Effector memory CD4-positive, alpha-beta T cell (primary cell): Measurements from ENCODE around the gene SVIL.
"Not testable (repeated sequence)": the region's sequence is repeated elsewhere in the genome, so short reads cannot be mapped to it uniquely, and the experiment has no call there.

Source experiments
- DNase-seq, 3 donors: peaks; one replicate each; pipeline ENCODE4 v3.0.0-alpha.2; 2020
- H3K27ac ChIP-seq: 2 replicates; pipeline ENCODE4 v1.7.0; 2013; ENCODE audit warnings: mild to moderate bottlenecking, low read length, moderate library complexity; ENCODE audit not compliant: insufficient read depth, poor library complexity, severe bottlenecking
- H3K27me3 ChIP-seq: replicated peaks from 2 replicates; pipeline ENCODE4 v1.7.0; 2013; ENCODE audit warnings: mild to moderate bottlenecking, low read length; ENCODE audit not compliant: insufficient read depth, control insufficient read depth, poor library complexity, severe bottlenecking
- H3K36me3 ChIP-seq: 2 replicates; pipeline ENCODE4 v1.7.0; 2013; ENCODE audit warnings: mild to moderate bottlenecking, low read length, moderate library complexity; ENCODE audit not compliant: control insufficient read depth, insufficient read depth
- H3K4me1 ChIP-seq: 2 replicates; pipeline ENCODE4 v1.7.0; 2013; ENCODE audit warnings: low read length, mild to moderate bottlenecking; ENCODE audit not compliant: control insufficient read depth, insufficient read depth, poor library complexity, severe bottlenecking
- H3K4me3 ChIP-seq: 2 replicates; pipeline ENCODE4 v1.7.0; 2013; ENCODE audit warnings: low read length, low read depth, mild to moderate bottlenecking; ENCODE audit not compliant: insufficient read depth, poor library complexity, severe bottlenecking
- H3K9me3 ChIP-seq: 2 replicates; pipeline ENCODE4 v1.7.0; 2013; ENCODE audit warnings: mild to moderate bottlenecking, low read length, moderate library complexity; ENCODE audit not compliant: control insufficient read depth

Gene SVIL

GRCh38 chr10:29624357-29624756 lies 10.4 kb downstream of the SVIL start:
- H3K27ac ChIP-seq, H3K4me1 ChIP-seq, H3K27me3 ChIP-seq, H3K9me3 ChIP-seq, DNase-seq, H3K36me3 ChIP-seq, H3K4me3 ChIP-seq: not testable (repeated sequence)

- DNase-seq, result no peak
- Histone ChIP-seq H3K36me3 (no peaks in the 10 kb centered on the region), H3K27ac (no peak overlapping the region), H3K4me3 (no peak overlapping the region), H3K27me3 (no peaks in the 10 kb centered on the region), H3K9me3 (no peaks in the 10 kb centered on the region), H3K4me1 (peaks cover 2% of the 10 kb centered on the region)
Observed at GRCh38 chr10:29623797-29624196, 11.0 kb downstream of the SVIL start.

DNA sequence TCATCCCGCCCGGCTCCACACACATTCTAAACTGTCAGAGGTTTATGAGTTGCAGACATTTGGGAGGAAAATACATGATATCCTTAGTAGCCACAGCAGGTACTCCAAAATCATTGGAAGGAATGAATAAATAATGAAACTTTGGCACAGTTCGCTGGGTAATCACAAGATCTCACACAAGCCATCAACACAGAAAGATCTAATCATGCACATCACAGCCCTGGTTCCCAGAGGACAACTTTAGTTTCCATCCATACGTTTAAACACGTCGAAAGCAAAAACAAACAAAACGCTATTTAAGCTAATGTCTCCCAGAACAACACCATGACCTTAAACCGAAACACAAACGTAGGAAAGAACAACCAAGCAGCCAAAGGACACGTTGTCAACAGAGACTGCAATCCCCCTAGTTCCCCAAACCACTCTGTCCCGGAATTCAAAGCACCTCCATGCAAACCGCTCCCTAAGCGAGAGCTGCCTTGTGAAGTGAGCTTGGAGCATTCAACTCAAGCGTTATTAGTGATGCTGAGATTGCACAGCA lies 12.3 kb downstream of the SVIL start:
- H3K27me3 ChIP-seq, result no peaks in the 10 kb centered on the region
- no peaks in the 10 kb centered on the region for H3K9me3 ChIP-seq
- no peaks in the 10 kb centered on the region for H3K36me3 ChIP-seq
- H3K4me1 ChIP-seq, result peaks cover 2% of the 10 kb centered on the region
- H3K4me3 ChIP-seq, result no peak overlapping the region
- no peak overlapping the region for H3K27ac ChIP-seq
- no peak for DNase-seq

GRCh38 chr10:29621161-29621560 lies 13.6 kb downstream of the SVIL start:
- Histone ChIP-seq H3K9me3 (no peaks in the 10 kb centered on the region), H3K36me3 (no peaks in the 10 kb centered on the region), H3K4me1 (peaks cover 2% of the 10 kb centered on the region), H3K27ac (no peak overlapping the region), H3K27me3 (no peaks in the 10 kb centered on the region), H3K4me3 (no peak overlapping the region)
- no peak for DNase-seq

DNA sequence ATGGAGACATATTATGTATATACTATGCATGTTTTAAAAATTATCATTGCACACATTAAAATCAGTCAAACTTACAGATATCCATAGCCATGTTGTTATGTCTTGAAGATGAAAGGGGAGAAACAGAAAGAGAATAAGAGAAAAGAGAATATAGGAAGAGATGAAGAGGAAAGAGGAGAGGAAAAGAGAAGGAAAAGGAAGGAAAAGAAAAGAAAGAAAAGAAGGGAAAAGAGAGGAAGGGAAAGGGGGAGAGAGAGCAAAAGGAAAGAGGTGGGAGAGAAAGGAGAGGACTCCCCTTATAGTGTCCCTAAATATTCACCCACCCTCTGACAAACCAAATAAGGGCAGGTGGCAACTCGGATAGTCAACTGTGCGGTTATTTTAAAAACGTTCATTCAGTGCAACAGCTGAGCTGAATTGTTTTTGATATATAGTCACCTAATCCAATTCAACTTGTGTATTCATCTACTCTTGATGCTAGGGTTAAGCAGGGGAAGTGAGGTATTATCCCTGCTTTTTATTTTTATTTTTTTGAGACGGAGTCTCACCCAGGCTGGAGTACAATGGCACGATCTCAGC lies 14.6 kb downstream of the SVIL start:
- no peaks in the 10 kb centered on the region for H3K36me3 ChIP-seq
- H3K27me3 ChIP-seq, result no peaks in the 10 kb centered on the region
- no peak for DNase-seq
- no peak overlapping the region for H3K4me3 ChIP-seq
- peaks cover 2% of the 10 kb centered on the region for H3K4me1 ChIP-seq
- no peak overlapping the region for H3K27ac ChIP-seq
- no peaks in the 10 kb centered on the region for H3K9me3 ChIP-seq

- H3K27me3 ChIP-seq, result no peaks in the 10 kb centered on the region
- H3K4me1 ChIP-seq, result no peaks in the 10 kb centered on the region
- no peak overlapping the region for H3K27ac ChIP-seq
- H3K9me3 ChIP-seq, result no peaks in the 10 kb centered on the region
- DNase-seq, result no peak
- no peak overlapping the region for H3K4me3 ChIP-seq
- no peaks in the 10 kb centered on the region for H3K36me3 ChIP-seq
Observed at GRCh38 chr10:29619241-29619669, 15.5 kb downstream of the SVIL start.

- Histone ChIP-seq H3K36me3 (no peaks in the 10 kb centered on the region), H3K9me3 (no peaks in the 10 kb centered on the region), H3K4me3 (no peak overlapping the region), H3K4me1 (no peaks in the 10 kb centered on the region), H3K27me3 (no peaks in the 10 kb centered on the region), H3K27ac (no peak overlapping the region)
- DNase-seq, result no peak
Observed at GRCh38 chr10:29618341-29619171, 16.2 kb downstream of the SVIL start.

GRCh38 chr10:29617880-29618340 lies 16.9 kb downstream of the SVIL start:
- DNase-seq, result no peak
- no peaks in the 10 kb centered on the region for H3K27me3 ChIP-seq
- no peaks in the 10 kb centered on the region for H3K36me3 ChIP-seq
- H3K27ac ChIP-seq, result no peak overlapping the region
- no peak overlapping the region for H3K4me3 ChIP-seq
- H3K9me3 ChIP-seq, result no peaks in the 10 kb centered on the region
- H3K4me1 ChIP-seq, result no peaks in the 10 kb centered on the region

- Histone ChIP-seq H3K27me3 (no peaks in the 10 kb centered on the region), H3K36me3 (no peaks in the 10 kb centered on the region), H3K4me3 (no peak overlapping the region), H3K27ac (no peak overlapping the region), H3K4me1 (no peaks in the 10 kb centered on the region), H3K9me3 (no peaks in the 10 kb centered on the region)
- DNase-seq, result no peak
Observed at GRCh38 chr10:29616542-29616941, 18.2 kb downstream of the SVIL start.

DNA sequence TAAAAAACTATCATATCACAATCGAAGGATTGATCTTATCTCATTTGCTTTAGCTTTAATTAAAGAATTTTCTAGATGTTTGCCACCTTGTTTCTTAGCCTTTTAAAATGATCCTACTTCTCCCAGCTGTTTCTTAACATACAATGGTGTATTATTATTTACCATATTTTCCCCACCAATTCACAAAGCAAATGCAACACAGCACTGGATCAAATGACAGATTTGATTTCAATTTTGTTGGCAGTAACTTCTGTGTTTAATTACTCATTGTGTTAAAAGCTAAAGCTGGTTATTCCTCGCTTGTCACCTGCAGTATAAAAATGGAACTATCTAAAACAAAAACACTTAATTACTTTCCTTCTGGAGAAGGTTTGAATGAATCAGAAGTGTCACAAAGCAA lies 19.6 kb downstream of the SVIL start:
- Histone ChIP-seq H3K27me3 (no peaks in the 10 kb centered on the region), H3K9me3 (no peaks in the 10 kb centered on the region)

More for the DNA sequence above, 19.6 kb downstream of the SVIL start:
- H3K27ac ChIP-seq, result no peak overlapping the region
- H3K4me1 ChIP-seq, result no peaks in the 10 kb centered on the region
- no peaks in the 10 kb centered on the region for H3K36me3 ChIP-seq
- DNase-seq, result no peak
- no peak overlapping the region for H3K4me3 ChIP-seq
